22Rv1 (cell line): ENCODE data around the gene PSIP1.
A peak's percentile ranks its signal among the peaks of the same experiment; 100 is the strongest.
"Not testable (repeated sequence)": the region's sequence is repeated elsewhere in the genome, so short reads cannot be mapped to it uniquely, and the experiment has no call there.

ENCODE experiments used
- H3K27ac ChIP-seq: fragments of 450-650 bp; 2 replicates; pipeline ENCODE4 v1.5.1; 2017
- ZFX ChIP-seq: fragments of 450-650 bp; IDR thresholded peaks from 2 replicates; pipeline ENCODE4 v1.6.1; 2017; ENCODE audit warnings: antibody characterized with exemption, borderline replicate concordance
- TF ChIP-seq, protein P1 (sequence below): fragments of 450-650 bp; IDR thresholded peaks from 2 replicates; pipeline ENCODE4 v1.5.1; 2017; ENCODE audit warnings: mild to moderate bottlenecking

PSIP1 gene

DNA sequence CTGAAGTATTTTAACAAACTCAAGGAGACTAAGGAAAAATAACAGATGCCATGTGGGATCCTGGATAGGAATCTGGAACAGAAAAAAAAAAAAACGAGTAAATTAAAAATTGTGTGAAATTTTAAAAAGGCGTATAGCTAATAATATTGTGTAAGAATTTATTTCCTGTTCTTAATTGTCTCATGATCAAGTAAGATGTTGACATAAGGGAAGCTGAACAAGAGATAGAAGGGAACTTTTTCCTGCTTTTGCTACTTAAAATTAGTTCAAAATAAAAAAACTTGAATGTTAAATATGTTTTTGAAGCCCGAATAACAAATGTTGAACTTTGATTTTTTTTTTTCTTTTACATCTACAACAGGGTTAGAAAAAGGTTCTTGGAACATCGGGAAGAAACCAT, 77.6 kb downstream of the PSIP1 start:
- H3K27ac ChIP-seq: no peak overlapping the region
- TF ChIP-seq ZFX: no peak
- TF ChIP-seq, protein P1, sequence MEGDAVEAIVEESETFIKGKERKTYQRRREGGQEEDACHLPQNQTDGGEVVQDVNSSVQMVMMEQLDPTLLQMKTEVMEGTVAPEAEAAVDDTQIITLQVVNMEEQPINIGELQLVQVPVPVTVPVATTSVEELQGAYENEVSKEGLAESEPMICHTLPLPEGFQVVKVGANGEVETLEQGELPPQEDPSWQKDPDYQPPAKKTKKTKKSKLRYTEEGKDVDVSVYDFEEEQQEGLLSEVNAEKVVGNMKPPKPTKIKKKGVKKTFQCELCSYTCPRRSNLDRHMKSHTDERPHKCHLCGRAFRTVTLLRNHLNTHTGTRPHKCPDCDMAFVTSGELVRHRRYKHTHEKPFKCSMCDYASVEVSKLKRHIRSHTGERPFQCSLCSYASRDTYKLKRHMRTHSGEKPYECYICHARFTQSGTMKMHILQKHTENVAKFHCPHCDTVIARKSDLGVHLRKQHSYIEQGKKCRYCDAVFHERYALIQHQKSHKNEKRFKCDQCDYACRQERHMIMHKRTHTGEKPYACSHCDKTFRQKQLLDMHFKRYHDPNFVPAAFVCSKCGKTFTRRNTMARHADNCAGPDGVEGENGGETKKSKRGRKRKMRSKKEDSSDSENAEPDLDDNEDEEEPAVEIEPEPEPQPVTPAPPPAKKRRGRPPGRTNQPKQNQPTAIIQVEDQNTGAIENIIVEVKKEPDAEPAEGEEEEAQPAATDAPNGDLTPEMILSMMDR: no peak

DNA sequence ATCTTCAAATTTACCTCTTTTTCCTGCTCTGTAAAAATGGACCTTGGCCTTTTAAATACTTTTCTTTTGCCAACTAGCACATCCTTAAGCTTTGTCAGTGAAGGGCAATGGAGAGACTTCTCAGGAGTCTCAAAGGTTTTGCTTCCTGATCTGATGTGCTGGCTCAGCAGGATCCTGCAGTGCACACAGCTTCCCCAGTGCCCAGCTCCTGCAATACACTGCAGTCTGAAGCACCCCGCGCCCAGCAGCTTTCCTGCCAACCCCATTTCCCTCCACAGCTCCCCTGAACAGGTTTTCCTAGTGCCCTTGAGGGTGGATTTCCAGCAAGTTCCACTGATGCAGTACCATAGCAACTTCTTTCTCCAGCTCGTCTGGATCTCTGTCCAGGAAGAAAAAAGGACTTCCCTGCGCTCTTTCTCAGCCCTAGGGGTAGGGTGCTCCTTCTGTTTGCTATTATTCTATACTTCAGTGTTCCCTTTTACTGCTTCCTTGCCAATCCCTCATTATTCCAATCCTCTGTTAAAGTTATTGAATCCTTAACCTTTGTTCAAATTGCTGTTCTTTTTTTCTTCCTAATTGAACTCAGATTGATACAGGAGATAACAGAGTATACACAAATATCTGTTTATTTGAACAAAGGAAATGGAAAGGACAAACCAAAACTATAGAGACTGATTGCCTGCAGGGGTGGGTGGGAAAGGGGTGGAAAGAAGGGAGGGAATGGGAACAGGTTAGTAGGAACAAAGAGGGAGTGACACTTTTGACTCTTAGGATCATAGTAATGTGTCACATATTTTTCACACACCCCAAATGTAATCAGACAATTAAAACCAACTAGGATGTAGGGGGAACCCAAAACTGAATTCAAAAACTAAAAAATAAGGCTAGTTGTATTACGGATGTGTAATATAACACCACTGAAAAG, 79.6 kb downstream of the PSIP1 start:
- TF ChIP-seq ZFX: no peak
- TF ChIP-seq, protein P1: no peak
- H3K27ac ChIP-seq: peak overlapping the region; percentile 60

DNA sequence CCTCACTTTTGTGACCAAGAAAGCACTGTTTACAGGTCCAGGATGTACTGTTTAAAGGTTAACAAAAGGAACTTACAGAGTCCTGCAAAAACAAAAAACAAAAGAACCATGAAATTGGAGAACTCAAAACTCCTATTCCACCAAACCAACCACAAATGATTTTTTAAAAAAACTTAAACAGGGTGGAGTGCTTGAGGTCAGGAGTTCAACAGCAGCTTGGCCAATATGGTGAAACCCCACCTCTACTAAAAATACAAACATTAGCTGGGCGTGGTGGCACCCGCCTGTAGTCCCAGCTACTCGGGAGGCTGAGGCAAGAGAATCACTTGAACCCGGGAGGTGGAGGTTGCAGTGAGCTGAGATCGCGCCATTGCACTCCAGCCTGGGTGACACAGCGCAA, 83.1 kb downstream of the PSIP1 start:
- not testable (repeated sequence) for H3K27ac ChIP-seq

DNA sequence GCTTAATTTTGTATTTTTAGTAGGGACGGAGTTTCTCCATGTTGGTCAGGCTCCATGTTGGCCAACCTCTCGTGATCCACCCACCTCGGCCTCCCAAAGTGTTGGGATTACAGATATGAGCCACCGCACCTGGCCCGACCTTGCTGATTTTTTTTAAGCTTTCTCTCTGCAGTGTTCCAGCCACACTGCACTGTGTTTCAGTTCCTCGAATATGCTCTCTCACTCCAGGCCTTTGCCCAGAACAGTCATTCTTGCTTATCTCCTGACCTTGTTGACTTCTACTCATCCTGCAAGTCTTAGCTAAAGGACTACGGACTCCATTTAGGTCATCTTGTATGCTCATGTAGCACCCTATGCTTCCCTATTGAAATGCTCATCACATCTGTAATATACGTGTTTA, 84.8 kb downstream of the PSIP1 start:
- no peak overlapping the region for H3K27ac ChIP-seq
- TF ChIP-seq, protein P1: no peak
- TF ChIP-seq ZFX: no peak

DNA sequence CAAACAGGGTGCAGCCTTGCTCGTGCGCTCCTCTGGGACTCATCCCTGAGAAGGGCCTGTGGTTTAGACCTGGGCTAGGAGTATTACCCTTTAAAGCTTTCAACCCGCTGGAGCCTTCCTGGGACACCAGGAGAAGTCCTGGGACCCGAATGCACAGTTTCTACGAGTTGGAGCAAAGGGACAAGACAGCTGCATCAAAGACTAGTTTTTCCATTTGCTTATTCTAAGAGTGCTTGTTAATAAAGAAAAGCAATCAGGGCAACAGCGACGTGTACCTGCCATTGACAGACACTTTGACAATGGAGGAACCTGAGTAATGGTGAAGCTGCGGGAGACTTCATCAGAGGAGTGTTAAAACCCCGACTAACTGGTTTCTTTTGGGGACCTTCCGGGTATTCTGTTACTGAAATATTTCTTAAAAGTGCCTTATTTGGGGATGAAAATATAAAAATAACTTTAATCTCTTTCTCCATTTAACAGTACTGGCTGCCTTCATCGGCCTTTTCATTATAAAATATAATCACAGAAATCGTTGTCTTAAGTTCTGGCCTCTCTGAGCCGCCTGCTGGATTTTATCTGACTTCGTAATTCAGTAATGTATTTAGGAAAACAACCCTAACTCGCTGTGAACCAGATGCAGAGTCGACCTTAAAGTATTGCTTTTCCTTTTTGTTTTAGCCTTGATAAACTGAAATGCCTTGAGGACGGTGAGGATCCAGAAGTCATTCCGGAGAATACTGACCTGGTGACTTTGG, 87.4 kb downstream of the PSIP1 start:
- TF ChIP-seq, protein P1: peak; percentile 14; the same call in 1 of the 2 replicates
- TF ChIP-seq ZFX: no peak
- H3K27ac ChIP-seq: peak overlapping the region; percentile 76

DNA sequence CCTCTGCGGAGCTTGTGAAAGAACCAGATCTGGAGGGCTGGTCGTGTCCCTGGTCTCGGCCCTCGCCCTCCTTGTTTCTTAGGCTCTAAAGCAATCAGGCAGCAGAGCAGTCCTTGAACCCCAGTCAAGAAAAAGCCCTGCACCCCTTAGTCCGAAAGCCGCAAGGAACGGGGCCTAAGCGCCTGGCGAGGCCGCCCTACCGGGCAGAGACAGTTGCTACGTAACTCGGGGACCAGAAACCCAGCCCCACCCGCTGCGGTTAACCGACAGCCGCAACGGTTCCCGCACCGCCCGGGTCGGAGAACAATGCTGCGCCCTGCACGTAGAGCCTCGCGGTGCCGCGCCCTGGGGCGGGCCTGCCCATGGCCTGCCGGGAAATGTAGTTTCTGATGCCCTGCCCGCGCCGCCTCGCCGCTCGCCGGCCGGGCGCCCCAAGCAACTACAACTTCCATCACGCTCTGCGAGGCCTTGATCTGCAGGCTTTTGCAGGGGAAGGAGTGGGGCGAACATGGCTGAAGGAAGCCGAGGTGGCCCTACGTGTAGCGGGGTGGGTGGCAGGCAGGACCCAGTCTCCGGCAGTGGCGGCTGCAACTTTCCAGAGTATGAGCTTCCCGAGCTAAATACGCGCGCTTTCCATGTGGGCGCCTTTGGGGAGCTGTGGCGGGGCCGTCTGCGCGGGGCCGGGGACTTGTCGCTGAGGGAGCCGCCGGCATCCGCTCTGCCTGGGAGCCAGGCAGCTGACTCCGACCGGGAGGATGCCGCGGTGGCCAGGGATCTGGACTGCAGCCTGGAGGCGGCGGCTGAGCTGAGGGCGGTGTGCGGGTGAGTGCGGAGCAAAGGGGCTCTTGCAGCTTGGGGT, 88.2 kb downstream of the PSIP1 start, which contains the start of gene SNAPC3:
Gene SNAPC3, plus strand, starts transcription at position 505 of the 859 bp plus-strand sequence. Its CDS starts 4 bp downstream, at position 509.
- peak within 1 kb of the TSS; percentile 76 for H3K27ac ChIP-seq
- no peak for TF ChIP-seq ZFX
- TF ChIP-seq, protein P1: no peak

DNA sequence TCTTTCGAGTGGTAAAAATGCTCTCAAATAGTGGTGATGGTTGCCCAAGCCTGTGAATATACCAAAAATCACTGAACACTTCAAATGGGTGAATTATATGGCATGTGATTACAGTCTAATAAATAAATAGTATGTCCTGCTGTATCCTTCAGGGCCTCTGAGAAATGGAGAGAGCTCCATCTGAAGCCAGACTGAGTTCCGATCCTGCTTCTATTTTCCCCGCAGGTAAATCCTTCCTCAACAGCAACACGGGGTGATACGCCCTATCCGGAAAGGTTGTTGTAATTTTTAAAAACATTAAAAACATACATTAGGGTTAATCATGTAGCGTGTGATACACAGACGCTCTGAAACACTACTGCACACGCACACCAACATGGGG, 88.8 kb downstream of the PSIP1 start:
- TF ChIP-seq ZFX: no peak
- TF ChIP-seq, protein P1: no peak
- peak overlapping the region; percentile 76 for H3K27ac ChIP-seq
